Measurements from ENCODE around the gene PIP5K1C.

Gene PIP5K1C

GRCh38 chr19:3700242-3701032, at the start of gene PIP5K1C:
Gene PIP5K1C (minus strand): TSS chr19:3700468. CDS start chr19:3700390, 78 bp downstream.
- DNase-seq = peak; percentile 8

GRCh38 chr19:3748965-3749364, 48.7 kb upstream of the PIP5K1C start:
- DNase-seq = no peak

- DNase-seq = no peak
Observed at GRCh38 chr19:3746371-3747056, 46.2 kb upstream of the PIP5K1C start.

GRCh38 chr19:3745363-3746045, 45.2 kb upstream of the PIP5K1C start:
- DNase-seq = no peak

- DNase-seq = no peak
Observed at GRCh38 chr19:3743486-3743885, 43.2 kb upstream of the PIP5K1C start.

GRCh38 chr19:3740431-3740830, 40.2 kb upstream of the PIP5K1C start:
- no peak for DNase-seq

GRCh38 chr19:3738477-3739220, 38.4 kb upstream of the PIP5K1C start:
- no peak for DNase-seq

- no peak for DNase-seq
Observed at GRCh38 chr19:3737487-3738205, 37.4 kb upstream of the PIP5K1C start.

GRCh38 chr19:3736106-3736724, 35.9 kb upstream of the PIP5K1C start:
- no peak for DNase-seq

- DNase-seq = no peak
Observed at GRCh38 chr19:3734310-3734600, 34.0 kb upstream of the PIP5K1C start.

- no peak for DNase-seq
Observed at GRCh38 chr19:3733549-3734309, 33.5 kb upstream of the PIP5K1C start.

- DNase-seq = no peak
Observed at GRCh38 chr19:3732108-3732507, 31.8 kb upstream of the PIP5K1C start.

- DNase-seq = no peak
Observed at GRCh38 chr19:3730457-3730958, 30.2 kb upstream of the PIP5K1C start.

GRCh38 chr19:3725640-3726310, 25.5 kb upstream of the PIP5K1C start:
- peak; percentile 4 for DNase-seq

- DNase-seq = no peak
Observed at GRCh38 chr19:3725121-3725520, 24.9 kb upstream of the PIP5K1C start.

GRCh38 chr19:3723883-3724282, 23.6 kb upstream of the PIP5K1C start:
- no peak for DNase-seq

GRCh38 chr19:3723110-3723488, 22.8 kb upstream of the PIP5K1C start:
- no peak for DNase-seq

- DNase-seq = no peak
Observed at GRCh38 chr19:3722443-3723109, 22.3 kb upstream of the PIP5K1C start.

GRCh38 chr19:3721887-3722442, 21.7 kb upstream of the PIP5K1C start:
- no peak for DNase-seq

Data from NCI-H2081 treated with DMSO at 0.1 percent for 48 hours (cell line).